Stimulated activated CD8-positive, alpha-beta memory T cell treated with anti-CD3 and anti-CD28 coated beads, Interleukin-7, amount 100 ng/mL, for 24 hours (primary cell): ENCODE measurements around the gene ZNF442.
"Not testable (repeated sequence)": the region's sequence is repeated elsewhere in the genome, so short reads cannot be mapped to it uniquely, and the experiment has no call there.

Source experiments
- DNase-seq: peaks from one replicate; pipeline ENCODE4 v3.0.0-alpha.2; 2020; ENCODE audit warnings: low read depth

The ZNF442 gene

GRCh38 chr19:12365236-12366162, at the start of gene ZNF442:
Gene ZNF442 (minus strand): TSS chr19:12365683. CDS start chr19:12363631, 2,052 bp downstream.
- peak; percentile 71 for DNase-seq

DNA sequence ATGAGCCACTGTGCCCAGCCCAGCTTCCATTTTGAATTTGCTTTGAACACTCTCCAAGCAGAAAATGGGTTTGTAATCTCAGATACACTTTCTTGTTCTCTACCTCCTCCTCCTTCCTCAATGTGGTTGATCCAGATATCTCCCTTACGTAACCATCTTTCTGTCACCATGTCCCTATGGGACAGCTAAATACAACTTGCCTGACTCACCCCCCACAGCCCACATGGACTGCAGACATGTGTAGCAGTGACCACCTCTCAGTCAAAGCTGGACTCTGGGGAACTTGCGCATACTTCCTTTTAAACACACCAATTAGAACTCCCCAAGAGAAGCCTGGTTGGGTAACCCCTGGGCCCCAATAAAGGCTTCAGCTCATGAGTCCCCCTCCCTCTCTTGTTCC, 46.4 kb upstream of the ZNF442 start:
- DNase-seq: no peak

DNA sequence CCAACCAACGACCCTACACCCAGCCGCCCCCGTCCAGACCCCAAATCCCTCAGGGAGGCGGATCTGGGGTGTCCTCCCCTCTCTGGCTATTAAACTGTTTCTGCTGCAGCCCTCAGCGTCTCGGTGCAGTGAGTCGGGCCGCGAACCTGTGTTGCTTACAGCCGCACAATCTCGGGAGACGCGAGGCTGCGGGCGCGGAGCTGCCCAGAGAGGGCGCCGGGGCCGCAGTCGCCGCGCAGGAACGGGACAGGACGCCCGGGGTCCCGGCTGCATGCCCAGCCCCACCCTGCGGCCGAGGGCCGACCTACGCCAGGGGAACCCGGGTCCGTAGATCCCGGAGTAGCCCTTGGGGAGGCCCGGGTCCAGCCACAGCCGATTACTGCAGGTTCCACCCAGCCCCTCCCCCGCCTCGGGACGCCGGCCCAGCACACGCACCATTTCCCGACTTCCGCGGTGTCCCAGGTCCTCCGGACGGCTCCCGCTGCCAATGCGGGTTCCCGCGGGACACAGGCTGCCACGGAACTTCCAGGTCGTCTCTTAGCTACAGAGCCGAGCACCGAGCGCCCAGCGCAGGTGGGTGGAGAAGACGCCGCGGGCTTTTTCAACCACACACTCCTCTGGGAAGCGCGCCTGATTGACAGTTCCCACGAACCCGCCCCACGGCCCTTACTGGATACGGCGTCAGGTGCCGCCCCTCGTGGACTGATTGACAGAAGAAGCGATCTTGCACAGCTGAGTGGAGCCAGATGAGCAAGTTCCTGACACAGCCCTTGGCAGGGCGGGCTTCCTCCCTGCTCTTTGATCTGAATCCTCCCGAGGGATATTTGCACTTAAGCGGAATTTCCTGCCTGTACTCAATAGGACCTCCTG, 35.4 kb upstream of the ZNF442 start, which contains the start of gene ZNF799:
Gene ZNF799, minus strand, starts transcription at position 639 of the 870 bp plus-strand sequence. Its CDS starts 201 bp downstream, at position 438.
- DNase-seq: peak; percentile 73

DNA sequence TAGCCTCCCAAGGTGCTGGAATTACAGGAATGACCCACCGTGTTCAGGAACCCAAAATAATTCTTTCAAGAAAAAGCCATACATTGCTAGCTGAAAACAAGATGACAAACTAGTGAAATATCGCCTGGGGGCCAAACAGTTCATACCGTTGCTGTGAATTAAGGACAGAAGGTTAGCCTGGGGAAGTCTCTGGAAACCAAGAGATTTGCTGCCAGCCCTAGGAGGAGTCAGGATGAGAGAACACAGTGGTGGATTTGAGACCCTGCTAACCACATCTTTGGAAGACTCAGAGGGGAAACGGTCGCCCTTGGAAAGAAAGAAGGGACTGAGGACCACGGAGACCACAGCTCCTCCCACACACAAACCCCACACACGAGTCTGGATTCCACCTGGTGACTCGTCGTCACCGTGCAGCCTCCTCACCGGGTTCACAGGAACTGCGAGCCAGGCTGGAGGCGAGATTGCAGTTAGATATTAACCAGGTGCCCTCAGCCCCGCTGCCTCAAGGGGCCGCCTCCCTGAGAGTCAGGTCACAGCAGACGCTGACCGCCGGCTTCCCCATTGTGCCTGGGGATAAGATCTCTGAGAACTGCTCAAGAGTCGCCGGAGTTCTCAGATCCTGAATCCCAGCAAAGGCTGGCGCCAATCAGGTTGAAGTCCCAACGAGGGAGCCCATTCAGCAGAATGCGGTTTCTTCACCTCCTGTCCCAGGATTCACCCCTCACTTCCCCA, 34.6 kb upstream of the ZNF442 start:
- DNase-seq: not testable (repeated sequence)

DNA sequence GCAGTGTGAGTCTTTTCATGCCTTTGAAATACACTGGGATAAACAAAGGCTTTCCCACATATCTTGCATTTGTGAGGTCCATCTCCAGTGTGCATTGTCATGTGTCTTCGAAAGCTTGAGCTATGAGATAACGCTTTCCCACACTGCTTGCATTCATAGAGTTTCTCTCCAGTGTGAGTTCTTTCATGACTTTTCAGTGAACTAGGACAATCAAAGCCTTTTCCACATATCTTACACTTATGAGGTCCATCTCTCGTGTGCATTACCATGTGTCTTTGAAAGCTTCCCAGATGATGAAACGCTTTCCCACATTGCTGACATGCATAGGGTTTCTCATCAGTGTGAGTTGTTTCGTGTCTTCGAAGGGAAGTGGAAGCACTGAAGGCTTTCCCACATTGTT, 25.7 kb upstream of the ZNF442 start:
- not testable (repeated sequence) for DNase-seq

GRCh38 chr19:12386365-12386764, 20.9 kb upstream of the ZNF442 start:
- not testable (repeated sequence) for DNase-seq

DNA sequence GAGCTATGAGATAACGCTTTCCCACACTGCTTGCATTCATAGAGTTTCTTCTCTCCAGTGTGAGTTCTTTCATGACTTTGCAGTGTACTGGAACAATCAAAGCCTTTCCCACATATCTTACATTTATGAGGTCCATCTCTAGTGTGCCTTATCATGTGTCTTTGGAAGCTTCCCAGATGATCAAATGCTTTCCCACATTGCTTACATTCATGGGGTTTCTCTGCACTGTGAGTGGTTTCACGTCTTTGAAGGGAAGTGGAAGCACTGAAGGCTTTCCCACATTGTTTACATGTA, 14.9 kb upstream of the ZNF442 start:
- DNase-seq: no peak

DNA sequence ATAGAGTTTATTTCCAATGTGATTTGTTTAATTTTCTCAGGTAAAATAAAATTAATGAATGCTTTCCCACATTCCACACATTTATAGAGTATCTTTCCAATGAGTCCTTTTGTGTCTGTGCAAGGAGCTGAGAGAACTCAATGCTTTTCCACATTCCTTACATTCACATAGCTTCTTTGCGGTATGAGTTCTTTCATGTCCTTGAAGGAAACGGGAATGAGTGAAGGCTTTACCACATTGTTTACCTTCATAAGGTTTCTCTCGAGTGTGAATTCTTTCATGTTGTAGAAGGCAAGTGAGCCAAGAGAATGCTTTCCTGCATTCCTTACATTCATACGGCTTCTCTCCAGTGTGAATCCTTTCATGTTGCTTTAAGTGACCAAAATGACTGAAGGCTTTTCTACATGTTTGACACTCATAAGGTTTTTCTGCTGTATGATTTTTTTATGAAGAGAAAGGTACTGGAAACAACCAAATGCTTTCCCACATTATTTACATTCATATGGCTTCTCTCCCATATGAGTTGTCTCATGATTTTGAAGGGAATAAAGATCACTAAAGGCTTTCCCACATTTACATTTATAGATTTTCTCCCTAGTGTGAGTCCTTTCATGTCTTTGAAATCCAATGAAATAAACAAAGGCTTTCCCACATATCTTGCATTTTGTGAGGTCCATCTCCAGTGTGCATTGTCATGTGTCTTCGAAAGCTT, 14.4 kb upstream of the ZNF442 start:
- DNase-seq: no peak

DNA sequence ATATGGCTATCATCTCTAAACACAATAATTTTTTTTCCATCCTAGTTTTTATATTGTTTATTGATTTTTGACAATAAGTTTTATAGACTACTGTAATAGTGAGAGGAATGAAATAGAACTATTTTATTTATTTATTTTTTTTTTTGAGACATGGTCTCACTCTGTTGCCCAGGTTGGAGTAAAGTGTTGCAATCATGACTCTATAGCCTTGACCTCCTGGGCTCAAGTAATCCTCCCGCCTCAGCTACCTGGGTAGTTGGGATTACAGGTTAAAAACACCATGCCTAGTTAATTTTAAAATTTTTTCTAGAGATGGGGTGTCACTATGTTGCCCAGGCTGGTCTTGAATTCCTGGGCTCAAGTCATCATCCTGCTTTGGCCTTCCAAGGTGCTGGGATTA, 8.5 kb upstream of the ZNF442 start:
- no peak for DNase-seq

- no peak for DNase-seq
These were observed 870 bp downstream of the ZNF442 start for GRCh38 chr19:12364391-12365235.

GRCh38 chr19:12362236-12362635, 3.2 kb downstream of the ZNF442 start:
- not testable (repeated sequence) for DNase-seq

DNA sequence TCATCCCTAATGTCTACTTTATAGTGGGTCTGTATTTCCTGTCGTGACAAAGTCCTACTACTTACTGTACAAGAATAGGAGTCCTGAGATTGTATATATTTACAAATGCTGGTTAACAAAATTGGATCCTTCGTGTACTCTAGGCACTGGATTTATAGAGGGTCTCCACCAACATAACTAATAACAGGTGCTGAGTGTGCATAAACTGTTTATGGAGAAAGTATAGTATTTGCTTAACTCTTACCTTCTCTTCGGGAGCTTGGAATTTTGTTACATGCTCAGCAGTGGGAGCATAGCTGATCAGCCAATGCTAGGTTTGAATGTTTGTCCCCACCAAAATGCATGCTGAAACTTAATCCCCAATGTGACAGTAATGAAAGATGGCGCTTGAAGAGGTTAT, 12.1 kb downstream of the ZNF442 start:
- DNase-seq: no peak

DNA sequence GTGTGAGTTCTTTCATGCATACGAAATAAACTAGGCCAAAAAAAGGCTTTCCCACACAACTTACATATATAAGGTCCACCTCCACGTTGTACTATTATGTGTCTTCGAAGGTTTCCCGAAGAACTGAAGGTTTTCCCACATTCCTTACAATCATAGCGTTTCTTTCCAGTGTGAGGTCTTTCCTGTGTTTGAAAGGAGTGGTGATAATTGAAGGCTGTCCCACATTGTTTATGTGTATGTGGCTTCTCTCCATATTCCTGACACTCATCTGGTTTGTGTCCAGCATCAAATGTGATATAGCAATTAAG, 14.6 kb downstream of the ZNF442 start:
- no peak for DNase-seq

GRCh38 chr19:12350185-12350889, 15.1 kb downstream of the ZNF442 start:
- DNase-seq: no peak

DNA sequence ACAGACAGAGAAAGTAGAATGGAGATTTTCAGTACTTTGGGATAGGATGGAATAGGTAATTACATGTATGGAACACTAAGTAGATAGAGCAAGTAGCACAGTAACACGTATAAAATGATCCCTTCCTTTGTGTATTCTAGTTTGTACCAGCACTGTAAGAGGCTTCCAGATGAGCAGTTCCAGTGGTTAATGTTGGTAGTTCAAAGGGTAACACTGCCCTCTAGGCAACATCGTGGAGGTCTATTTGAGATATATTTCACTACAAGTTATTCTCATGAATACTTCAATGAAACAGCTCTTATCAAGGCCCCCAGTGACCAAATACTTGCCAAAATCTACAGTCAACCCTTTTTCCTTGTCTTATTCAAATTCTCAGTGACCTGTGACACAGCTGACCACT, 18.6 kb downstream of the ZNF442 start:
- no peak for DNase-seq

- DNase-seq: no peak
These were observed 20.3 kb downstream of the ZNF442 start for GRCh38 chr19:12345197-12345596.

DNA sequence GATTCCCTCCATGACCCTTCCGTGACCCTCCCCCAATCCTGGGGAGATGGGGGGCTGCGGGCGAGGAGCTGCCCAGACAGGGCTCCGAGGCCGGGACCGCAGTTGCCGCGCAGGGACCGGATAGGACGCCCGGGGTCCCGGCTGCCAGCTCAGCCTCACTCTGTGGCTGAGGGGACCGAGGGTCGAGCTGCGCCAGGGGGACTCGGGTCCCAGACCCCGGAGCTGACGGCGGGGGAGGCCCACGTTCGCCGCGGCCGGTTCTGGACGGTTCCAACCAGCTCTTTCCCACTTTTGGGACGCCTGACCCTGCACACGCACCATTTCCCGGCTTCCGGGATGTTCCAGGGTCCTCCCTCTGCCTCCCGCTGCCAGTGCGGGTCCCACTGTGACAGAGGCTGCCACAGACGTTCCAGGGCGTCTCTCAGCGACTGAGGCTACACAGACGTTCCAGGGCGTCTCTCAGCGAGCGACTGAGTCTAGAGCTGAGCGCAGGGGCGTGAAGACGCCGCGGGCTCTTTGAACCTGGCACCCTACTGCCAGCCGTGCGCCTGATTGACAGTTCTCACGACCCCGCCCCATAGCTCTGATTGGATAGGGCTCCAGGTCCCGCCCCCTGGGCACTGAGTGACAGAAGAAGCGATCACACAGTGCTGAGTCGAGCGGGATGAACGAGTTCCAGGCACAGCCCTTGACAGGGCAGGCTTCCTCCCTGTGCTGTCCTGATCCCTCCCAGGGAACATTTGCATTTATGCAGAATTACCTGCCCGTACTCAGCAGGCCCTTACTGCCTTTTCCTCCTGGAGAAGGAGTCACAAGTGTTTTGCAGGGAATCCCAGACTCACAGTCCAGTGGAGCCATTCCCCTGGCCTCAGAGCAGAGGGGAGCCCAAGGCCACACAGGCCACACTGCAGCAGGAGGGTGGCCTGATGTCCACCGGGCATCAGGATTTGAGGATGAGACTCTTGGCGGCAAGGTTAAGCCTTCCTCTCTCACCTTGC, 32.0 kb downstream of the ZNF442 start, which contains the start of gene ZNF563:
Gene ZNF563, minus strand, starts transcription at position 472 of the 998 bp plus-strand sequence. Its CDS starts 151 bp downstream, at position 321.
- DNase-seq: peak; percentile 97

GRCh38 chr19:12331211-12331941, 34.1 kb downstream of the ZNF442 start:
- DNase-seq: peak; percentile 26
